Measurements from ENCODE around the gene MEGF6. TPM values are rescaled to one million over a fixed set of nuclear protein-coding genes. Genes with fewer than 3 reads are reported as not detected.

Gene MEGF6
- total RNA-seq, 1 donor, result 85.4 TPM

DNA sequence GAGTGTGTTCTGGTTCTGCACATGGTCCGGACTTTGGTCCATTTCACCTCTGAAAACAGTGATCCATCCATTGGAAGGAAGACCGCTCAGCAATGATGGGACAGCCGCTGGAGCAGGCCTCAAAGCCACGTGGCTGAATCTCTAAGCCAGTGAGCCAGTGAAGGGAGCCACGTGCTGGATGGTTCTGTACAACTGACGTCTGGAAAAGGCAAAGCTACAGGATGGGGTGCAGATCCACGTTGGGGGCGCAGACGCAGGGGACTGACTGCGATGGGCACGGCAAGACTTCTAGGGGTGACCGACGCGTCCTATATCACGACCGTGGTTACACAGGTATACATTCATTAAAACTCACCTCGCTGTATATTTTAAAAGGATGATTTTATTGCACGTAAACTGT lies 167.0 kb downstream of the MEGF6 start:
- peaks cover 2% of the 10 kb centered on the region for H4K20me1 ChIP-seq (ENCODE audit: insufficient read depth, low read length)
- H3K27me3 ChIP-seq (ENCODE audit: insufficient read depth, low read length), result peaks cover 38% of the 10 kb centered on the region
- H3K36me3 ChIP-seq (ENCODE audit: insufficient read depth, low read length), result no peaks in the 10 kb centered on the region
- H3K9me3 ChIP-seq (ENCODE audit: low read depth, low read length), result no peaks in the 10 kb centered on the region
- no peak for DNase-seq (ENCODE audit: insufficient read length, low spot score, missing footprints)
- TF ChIP-seq, protein P1, sequence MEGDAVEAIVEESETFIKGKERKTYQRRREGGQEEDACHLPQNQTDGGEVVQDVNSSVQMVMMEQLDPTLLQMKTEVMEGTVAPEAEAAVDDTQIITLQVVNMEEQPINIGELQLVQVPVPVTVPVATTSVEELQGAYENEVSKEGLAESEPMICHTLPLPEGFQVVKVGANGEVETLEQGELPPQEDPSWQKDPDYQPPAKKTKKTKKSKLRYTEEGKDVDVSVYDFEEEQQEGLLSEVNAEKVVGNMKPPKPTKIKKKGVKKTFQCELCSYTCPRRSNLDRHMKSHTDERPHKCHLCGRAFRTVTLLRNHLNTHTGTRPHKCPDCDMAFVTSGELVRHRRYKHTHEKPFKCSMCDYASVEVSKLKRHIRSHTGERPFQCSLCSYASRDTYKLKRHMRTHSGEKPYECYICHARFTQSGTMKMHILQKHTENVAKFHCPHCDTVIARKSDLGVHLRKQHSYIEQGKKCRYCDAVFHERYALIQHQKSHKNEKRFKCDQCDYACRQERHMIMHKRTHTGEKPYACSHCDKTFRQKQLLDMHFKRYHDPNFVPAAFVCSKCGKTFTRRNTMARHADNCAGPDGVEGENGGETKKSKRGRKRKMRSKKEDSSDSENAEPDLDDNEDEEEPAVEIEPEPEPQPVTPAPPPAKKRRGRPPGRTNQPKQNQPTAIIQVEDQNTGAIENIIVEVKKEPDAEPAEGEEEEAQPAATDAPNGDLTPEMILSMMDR (IDR thresholded peaks at IDR 0.05; ENCODE audit: extremely low read depth, low read depth, low read length), result no peak
- no peak overlapping the region for H2AFZ ChIP-seq (ENCODE audit: low read length)
- H3K79me2 ChIP-seq (ENCODE audit: insufficient read depth, low read length), result no peaks in the 10 kb centered on the region
- no peak overlapping the region for H3K4me2 ChIP-seq (ENCODE audit: insufficient read depth, low read length)
- H3K27ac ChIP-seq (ENCODE audit: low read depth, low read length), result no peak overlapping the region
- no peaks in the 10 kb centered on the region for H3K4me1 ChIP-seq (ENCODE audit: insufficient read depth, low read length)
- no peak overlapping the region for H3K4me3 ChIP-seq (ENCODE audit: insufficient read depth, low read length)

DNA sequence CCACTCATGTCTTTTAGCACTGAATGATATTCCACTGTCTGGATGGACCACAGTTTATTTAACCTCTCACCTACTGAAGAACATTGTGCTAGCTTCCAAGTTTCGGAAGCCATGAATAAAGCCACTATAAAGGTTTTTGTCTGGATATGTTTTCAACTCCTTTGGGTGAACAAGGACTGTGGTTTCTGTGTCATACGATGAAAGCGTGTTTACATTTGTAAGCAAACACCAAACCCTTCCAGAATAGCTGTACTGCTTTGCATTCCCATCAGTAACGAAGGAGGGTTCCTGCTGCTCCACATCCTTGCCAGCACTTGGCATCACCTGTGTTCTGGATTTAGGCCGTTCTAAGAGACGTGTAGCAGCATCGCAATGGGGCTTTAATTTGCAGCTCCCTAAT lies 167.5 kb downstream of the MEGF6 start:
- DNase-seq (ENCODE audit: insufficient read length, low spot score, missing footprints), result no peak
- Histone ChIP-seq H3K36me3 (ENCODE audit: insufficient read depth, low read length) (no peaks in the 10 kb centered on the region), H3K79me2 (ENCODE audit: insufficient read depth, low read length) (no peaks in the 10 kb centered on the region), H3K4me2 (ENCODE audit: insufficient read depth, low read length) (no peak overlapping the region), H3K4me3 (ENCODE audit: insufficient read depth, low read length) (no peak overlapping the region), H3K4me1 (ENCODE audit: insufficient read depth, low read length) (no peaks in the 10 kb centered on the region), H3K9me3 (ENCODE audit: low read depth, low read length) (no peaks in the 10 kb centered on the region), H3K27ac (ENCODE audit: low read depth, low read length) (no peak overlapping the region), H3K27me3 (ENCODE audit: insufficient read depth, low read length) (peaks cover 35% of the 10 kb centered on the region), H4K20me1 (ENCODE audit: insufficient read depth, low read length) (peaks cover 2% of the 10 kb centered on the region), H2AFZ (ENCODE audit: low read length) (no peak overlapping the region)
- TF ChIP-seq, protein P1 (IDR thresholded peaks at IDR 0.05; ENCODE audit: extremely low read depth, low read depth, low read length), result no peak

DNA sequence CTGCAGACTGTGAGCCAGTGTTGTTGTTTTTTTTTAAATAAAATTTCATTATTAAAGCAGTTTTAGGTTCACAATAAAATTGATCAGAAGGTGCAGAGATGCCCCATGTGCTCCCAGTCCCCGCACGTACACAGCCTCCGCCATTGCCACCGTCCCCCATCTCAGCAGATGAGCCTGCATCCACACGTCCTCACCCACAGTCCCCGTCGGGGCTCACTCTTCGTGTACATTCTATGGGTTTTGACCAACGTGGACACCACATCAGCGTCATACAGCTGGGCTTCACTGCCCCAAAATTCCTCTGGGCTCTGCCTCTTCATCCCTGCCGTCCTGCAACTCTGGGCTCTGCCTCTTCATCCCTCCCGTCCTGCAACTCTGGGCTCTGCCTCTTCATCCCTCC lies 168.4 kb downstream of the MEGF6 start:
- Histone ChIP-seq H3K27me3 (ENCODE audit: insufficient read depth, low read length) (peaks cover 35% of the 10 kb centered on the region), H3K79me2 (ENCODE audit: insufficient read depth, low read length) (no peaks in the 10 kb centered on the region), H3K4me1 (ENCODE audit: insufficient read depth, low read length) (no peaks in the 10 kb centered on the region), H3K4me2 (ENCODE audit: insufficient read depth, low read length) (no peak overlapping the region), H3K36me3 (ENCODE audit: insufficient read depth, low read length) (no peaks in the 10 kb centered on the region), H3K4me3 (ENCODE audit: insufficient read depth, low read length) (no peak overlapping the region), H3K9me3 (ENCODE audit: low read depth, low read length) (no peaks in the 10 kb centered on the region), H4K20me1 (ENCODE audit: insufficient read depth, low read length) (peaks cover 2% of the 10 kb centered on the region), H2AFZ (ENCODE audit: low read length) (no peak overlapping the region), H3K27ac (ENCODE audit: low read depth, low read length) (no peak overlapping the region)
- TF ChIP-seq, protein P1 (IDR thresholded peaks at IDR 0.05; ENCODE audit: extremely low read depth, low read depth, low read length), result no peak
- DNase-seq (ENCODE audit: insufficient read length, low spot score, missing footprints), result no peak

DNA sequence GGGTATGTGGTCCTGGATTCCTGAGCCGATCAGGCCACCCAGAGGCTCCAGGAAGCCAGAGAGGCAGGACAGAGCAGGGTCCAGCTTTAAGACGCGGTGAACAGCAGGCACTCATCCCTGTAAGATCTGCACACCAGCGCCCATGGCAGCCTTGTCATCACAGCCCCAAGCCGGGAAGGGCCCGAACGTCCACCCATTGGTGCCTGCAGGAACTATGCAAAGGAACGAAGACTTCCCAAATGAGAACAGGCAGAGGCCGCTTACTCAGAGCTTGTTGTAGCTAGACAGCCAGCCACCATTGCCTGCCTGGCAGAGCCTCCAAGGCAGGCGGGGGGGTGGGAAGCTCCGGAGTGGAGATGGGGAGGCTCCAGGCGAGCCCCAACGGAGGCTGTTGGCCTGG lies 169.0 kb downstream of the MEGF6 start:
- TF ChIP-seq, protein P1 (IDR thresholded peaks at IDR 0.05; ENCODE audit: extremely low read depth, low read depth, low read length), result no peak
- Histone ChIP-seq H2AFZ (ENCODE audit: low read length) (no peak overlapping the region), H4K20me1 (ENCODE audit: insufficient read depth, low read length) (peaks cover 2% of the 10 kb centered on the region), H3K4me1 (ENCODE audit: insufficient read depth, low read length) (no peaks in the 10 kb centered on the region), H3K27ac (ENCODE audit: low read depth, low read length) (no peak overlapping the region), H3K4me2 (ENCODE audit: insufficient read depth, low read length) (no peak overlapping the region), H3K36me3 (ENCODE audit: insufficient read depth, low read length) (no peaks in the 10 kb centered on the region), H3K27me3 (ENCODE audit: insufficient read depth, low read length) (peaks cover 35% of the 10 kb centered on the region), H3K79me2 (ENCODE audit: insufficient read depth, low read length) (no peaks in the 10 kb centered on the region), H3K4me3 (ENCODE audit: insufficient read depth, low read length) (no peak overlapping the region), H3K9me3 (ENCODE audit: low read depth, low read length) (no peaks in the 10 kb centered on the region)
- DNase-seq (ENCODE audit: insufficient read length, low spot score, missing footprints), result no peak
